ENCODE measurements around the gene SGCA. TPM values are rescaled to one million over a fixed set of nuclear protein-coding genes. Genes with fewer than 3 reads are reported as not detected.

Gene SGCA
- total RNA-seq, 1 donor: not detected

- H3K4me3 ChIP-seq (ENCODE audit: insufficient read depth, low read length): peak overlapping the region; percentile 99
- H3K9me3 ChIP-seq (ENCODE audit: low read depth, low read length): no peaks in the 10 kb centered on the region
- H3K27me3 ChIP-seq (ENCODE audit: insufficient read depth, low read length): no peaks in the 10 kb centered on the region
- DNase-seq (ENCODE audit: insufficient read length, low spot score, missing footprints): peak; percentile 66
- no peak overlapping the region for H2AFZ ChIP-seq (ENCODE audit: low read length)
- H3K4me2 ChIP-seq (ENCODE audit: insufficient read depth, low read length): peak overlapping the region; percentile 86
- peaks cover 96% of the 10 kb centered on the region for H3K79me2 ChIP-seq (ENCODE audit: insufficient read depth, low read length)
- peak overlapping the region; percentile 96 for H3K27ac ChIP-seq (ENCODE audit: low read depth, low read length)
- peaks cover 90% of the 10 kb centered on the region for H4K20me1 ChIP-seq (ENCODE audit: insufficient read depth, low read length)
- H3K36me3 ChIP-seq (ENCODE audit: insufficient read depth, low read length): peaks cover 88% of the 10 kb centered on the region
- no peak for TF ChIP-seq CTCF (IDR thresholded peaks at IDR 0.05; ENCODE audit: extremely low read depth, low read depth, low read length)
- H3K4me1 ChIP-seq (ENCODE audit: insufficient read depth, low read length): peaks cover 64% of the 10 kb centered on the region
These were observed 30.2 kb downstream of the SGCA start for GRCh38 chr17:50196036-50196435.

DNA sequence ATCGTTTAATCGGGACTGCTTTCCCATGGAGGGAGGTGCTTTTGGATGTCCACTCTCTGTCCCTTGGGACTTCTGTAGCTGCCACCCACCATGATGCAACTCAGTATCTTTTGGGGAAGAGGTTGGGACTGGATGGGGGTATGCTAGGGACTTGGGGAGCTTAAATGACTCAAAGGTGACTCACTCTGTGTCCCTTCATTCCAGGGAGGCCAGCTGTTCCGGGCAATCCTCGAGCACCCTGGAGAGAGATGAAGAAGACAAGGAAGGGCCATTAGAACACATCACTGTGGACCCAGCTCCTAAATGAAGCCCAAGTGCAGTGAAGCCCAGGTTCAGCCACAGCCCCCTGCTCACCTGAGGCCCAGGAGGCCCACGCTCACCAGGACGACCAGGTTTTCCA is 31.0 kb downstream of the SGCA start:
- DNase-seq (ENCODE audit: insufficient read length, low spot score, missing footprints): peak; percentile 91
- Histone ChIP-seq H3K79me2 (ENCODE audit: insufficient read depth, low read length) (peaks cover 96% of the 10 kb centered on the region), H3K9me3 (ENCODE audit: low read depth, low read length) (no peaks in the 10 kb centered on the region), H3K4me3 (ENCODE audit: insufficient read depth, low read length) (peak overlapping the region; percentile 99), H3K27ac (ENCODE audit: low read depth, low read length) (peak overlapping the region; percentile 96), H4K20me1 (ENCODE audit: insufficient read depth, low read length) (peaks cover 85% of the 10 kb centered on the region), H3K27me3 (ENCODE audit: insufficient read depth, low read length) (no peaks in the 10 kb centered on the region), H3K4me2 (ENCODE audit: insufficient read depth, low read length) (peak overlapping the region; percentile 86), H2AFZ (ENCODE audit: low read length) (no peak overlapping the region), H3K36me3 (ENCODE audit: insufficient read depth, low read length) (peaks cover 80% of the 10 kb centered on the region), H3K4me1 (ENCODE audit: insufficient read depth, low read length) (peaks cover 62% of the 10 kb centered on the region)
- no peak for TF ChIP-seq CTCF (IDR thresholded peaks at IDR 0.05; ENCODE audit: extremely low read depth, low read depth, low read length)

- no peaks in the 10 kb centered on the region for H3K9me3 ChIP-seq (ENCODE audit: low read depth, low read length)
- peak overlapping the region; percentile 96 for H3K27ac ChIP-seq (ENCODE audit: low read depth, low read length)
- no peaks in the 10 kb centered on the region for H3K27me3 ChIP-seq (ENCODE audit: insufficient read depth, low read length)
- peak overlapping the region; percentile 86 for H3K4me2 ChIP-seq (ENCODE audit: insufficient read depth, low read length)
- H4K20me1 ChIP-seq (ENCODE audit: insufficient read depth, low read length): peaks cover 76% of the 10 kb centered on the region
- DNase-seq (ENCODE audit: insufficient read length, low spot score, missing footprints): peak; percentile 89
- H3K4me1 ChIP-seq (ENCODE audit: insufficient read depth, low read length): peaks cover 61% of the 10 kb centered on the region
- no peak overlapping the region for H2AFZ ChIP-seq (ENCODE audit: low read length)
- peak overlapping the region; percentile 99 for H3K4me3 ChIP-seq (ENCODE audit: insufficient read depth, low read length)
- H3K36me3 ChIP-seq (ENCODE audit: insufficient read depth, low read length): peaks cover 67% of the 10 kb centered on the region
- H3K79me2 ChIP-seq (ENCODE audit: insufficient read depth, low read length): peaks cover 85% of the 10 kb centered on the region
- TF ChIP-seq CTCF (IDR thresholded peaks at IDR 0.05; ENCODE audit: extremely low read depth, low read depth, low read length): peak; percentile 68
These were observed 32.3 kb downstream of the SGCA start for GRCh38 chr17:50198026-50198669.

DNA sequence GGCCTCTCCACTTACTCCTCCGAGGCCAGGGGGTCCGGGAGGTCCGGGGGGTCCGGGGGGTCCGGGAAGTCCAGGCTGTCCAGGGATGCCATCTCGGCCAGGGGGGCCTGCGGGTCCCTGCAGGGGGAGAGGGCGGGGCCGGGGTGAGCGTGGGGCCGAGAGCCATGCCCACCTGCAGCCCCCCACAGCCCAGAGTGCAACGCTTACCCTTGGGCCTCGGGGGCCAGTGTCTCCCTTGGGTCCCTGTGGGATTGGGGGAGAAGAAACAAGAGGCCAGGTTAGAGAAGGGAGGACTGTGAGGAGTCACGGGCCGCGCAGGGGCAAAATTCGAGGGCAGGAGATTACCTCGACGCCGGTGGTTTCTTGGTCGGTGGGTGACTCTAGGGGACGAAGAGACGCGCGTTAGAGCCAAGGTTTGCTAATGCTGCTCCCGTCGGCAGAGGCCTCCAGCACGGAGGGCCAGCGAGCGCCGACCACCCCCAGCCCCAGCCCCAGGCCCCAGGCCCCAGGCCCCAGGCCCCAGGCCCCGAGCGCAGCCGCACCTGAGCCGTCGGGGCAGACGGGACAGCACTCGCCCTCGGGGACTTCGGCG is 33.5 kb downstream of the SGCA start:
- H3K4me2 ChIP-seq (ENCODE audit: insufficient read depth, low read length): peak overlapping the region; percentile 86
- H3K4me1 ChIP-seq (ENCODE audit: insufficient read depth, low read length): peaks cover 66% of the 10 kb centered on the region
- no peak overlapping the region for H2AFZ ChIP-seq (ENCODE audit: low read length)
- TF ChIP-seq CTCF (IDR thresholded peaks at IDR 0.05; ENCODE audit: extremely low read depth, low read depth, low read length): no peak
- peak; percentile 78 for DNase-seq (ENCODE audit: insufficient read length, low spot score, missing footprints)
- no peaks in the 10 kb centered on the region for H3K27me3 ChIP-seq (ENCODE audit: insufficient read depth, low read length)
- H3K36me3 ChIP-seq (ENCODE audit: insufficient read depth, low read length): peaks cover 55% of the 10 kb centered on the region
- H3K79me2 ChIP-seq (ENCODE audit: insufficient read depth, low read length): peaks cover 79% of the 10 kb centered on the region
- H3K4me3 ChIP-seq (ENCODE audit: insufficient read depth, low read length): peak overlapping the region; percentile 99
- peaks cover 67% of the 10 kb centered on the region for H4K20me1 ChIP-seq (ENCODE audit: insufficient read depth, low read length)
- no peaks in the 10 kb centered on the region for H3K9me3 ChIP-seq (ENCODE audit: low read depth, low read length)
- H3K27ac ChIP-seq (ENCODE audit: low read depth, low read length): peak overlapping the region; percentile 96

Measured in osteoblast (primary cell).